ENCODE measurements around the gene SMIM44. TPM values are rescaled to one million over a fixed set of nuclear protein-coding genes. Genes with fewer than 3 reads are reported as not detected.

Gene SMIM44
- total RNA-seq, 5 donors from 2014 or later (not counting 1 experiment from before 2014, with no cell fraction given) = not detected

- ChIA-PET CTCF (no interaction called here), POLR2A (no interaction called here)
- 83% methylated on average over 5 of the region's 8 CpGs for WGBS (ENCODE audit: insufficient coverage)
Observed at GRCh38 chr19:3474010-3474409, 9.2 kb downstream of the SMIM44 start.

GRCh38 chr19:3471954-3472655, 11.1 kb downstream of the SMIM44 start:
- Mint-ChIP-seq H3K27me3 (peaks cover 0 to 1% of the 10 kb centered on the region in 2 donors), H3K4me3 (no peak overlapping the region), H3K4me1 (no peaks in the 10 kb centered on the region), H3K36me3 (no peaks in the 10 kb centered on the region), H3K27ac (no peak overlapping the region), H3K9me3 (no peaks in the 10 kb centered on the region)
- CTCF ChIA-PET = interaction anchor here (0.7 to 1.0 kb wide), 4 partner anchors 9 to 144 kb away, joined by 3 to 4 read pairs (median 4); no protein-coding TSS in a partner anchor
- ATAC-seq (replicated peaks in 1 of 4) = peak in 1 of 4 experiments; percentile 48
- Histone ChIP-seq H3K9me3 (no peaks in the 10 kb centered on the region), H3K27ac (ENCODE audit: low read length) (no peak overlapping the region), H3K4me3 (ENCODE audit: control insufficient read depth in 1 of 2, extremely low read depth in 1 of 2, low read length in 1 of 2) (no peak overlapping the region), H3K27me3 (replicated peaks in 1 of 2; ENCODE audit: control insufficient read depth in 2 of 2, extremely low read depth in 1 of 2, insufficient read depth in 2 of 2, low read length in 1 of 2) (peaks cover 0 to 27% of the 10 kb centered on the region in 2 experiments), H3K36me3 (ENCODE audit: control insufficient read depth in 2 of 2, extremely low read depth in 1 of 2, insufficient read depth in 1 of 2, low read length in 1 of 2) (no peaks in the 10 kb centered on the region), H3K4me1 (ENCODE audit: control insufficient read depth in 1 of 2, extremely low read depth in 1 of 2, insufficient read depth in 2 of 2, low read length in 2 of 2) (no peaks in the 10 kb centered on the region)
- DNase-seq = peak in 21 of 35 experiments; percentile 11 to 59 (median 25)
- POLR2A ChIA-PET = no interaction called here
- 62% methylated on average over 4 of the region's 24 CpGs for WGBS (ENCODE audit: insufficient coverage)

More at GRCh38 chr19:3474010-3474409, 9.2 kb downstream of the SMIM44 start:
- H3K4me1 Mint-ChIP-seq = peaks cover 9 to 13% (median 10%) of the 10 kb centered on the region in 3 donors
- no peaks in the 10 kb centered on the region for H3K9me3 ChIP-seq
- no peak overlapping the region for H3K4me3 ChIP-seq (ENCODE audit: control insufficient read depth in 1 of 2, extremely low read depth in 1 of 2, low read length in 1 of 2)
- no peak overlapping the region for H3K27ac ChIP-seq (ENCODE audit: low read length)
- peaks cover 2 to 11% of the 10 kb centered on the region in 2 experiments for H3K4me1 ChIP-seq (ENCODE audit: control insufficient read depth in 1 of 2, extremely low read depth in 1 of 2, insufficient read depth in 2 of 2, low read length in 2 of 2)
- ATAC-seq (replicated peaks in 1 of 4) = no peak
- H3K4me3 Mint-ChIP-seq = no peak overlapping the region
- no peak for DNase-seq
- H3K9me3 Mint-ChIP-seq = no peaks in the 10 kb centered on the region
- H3K27ac Mint-ChIP-seq = no peak overlapping the region
- H3K36me3 Mint-ChIP-seq = no peaks in the 10 kb centered on the region
- peaks cover 0 to 1% of the 10 kb centered on the region in 2 donors for H3K27me3 Mint-ChIP-seq
- no peaks in the 10 kb centered on the region for H3K36me3 ChIP-seq (ENCODE audit: control insufficient read depth in 2 of 2, extremely low read depth in 1 of 2, insufficient read depth in 1 of 2, low read length in 1 of 2)
- peaks cover 0 to 27% of the 10 kb centered on the region in 2 experiments for H3K27me3 ChIP-seq (replicated peaks in 1 of 2; ENCODE audit: control insufficient read depth in 2 of 2, extremely low read depth in 1 of 2, insufficient read depth in 2 of 2, low read length in 1 of 2)

- no peaks in the 10 kb centered on the region for H3K4me1 ChIP-seq (ENCODE audit: control insufficient read depth in 1 of 2, extremely low read depth in 1 of 2, insufficient read depth in 2 of 2, low read length in 2 of 2)
- H3K36me3 Mint-ChIP-seq = no peaks in the 10 kb centered on the region
- no peak overlapping the region for H3K27ac ChIP-seq (ENCODE audit: low read length)
- DNase-seq = no peak
- ChIA-PET POLR2A (no interaction called here), CTCF (no interaction called here)
- no peaks in the 10 kb centered on the region for H3K36me3 ChIP-seq (ENCODE audit: control insufficient read depth in 2 of 2, extremely low read depth in 1 of 2, insufficient read depth in 1 of 2, low read length in 1 of 2)
- peaks cover 0 to 21% of the 10 kb centered on the region in 2 experiments for H3K27me3 ChIP-seq (replicated peaks in 1 of 2; ENCODE audit: control insufficient read depth in 2 of 2, extremely low read depth in 1 of 2, insufficient read depth in 2 of 2, low read length in 1 of 2)
- 82% methylated on average over 9 of the region's 11 CpGs for WGBS (ENCODE audit: insufficient coverage)
- H3K27ac Mint-ChIP-seq = no peak overlapping the region
- H3K4me3 Mint-ChIP-seq = no peak overlapping the region
- no peaks in the 10 kb centered on the region for H3K9me3 ChIP-seq
- no peaks in the 10 kb centered on the region for H3K9me3 Mint-ChIP-seq
- no peaks in the 10 kb centered on the region for H3K4me1 Mint-ChIP-seq
- ATAC-seq (replicated peaks in 1 of 4) = no peak
- H3K4me3 ChIP-seq (ENCODE audit: control insufficient read depth in 1 of 2, extremely low read depth in 1 of 2, low read length in 1 of 2) = no peak overlapping the region
- H3K27me3 Mint-ChIP-seq = peaks cover 0 to 1% of the 10 kb centered on the region in 2 donors
Observed at GRCh38 chr19:3470500-3471128, 12.6 kb downstream of the SMIM44 start.

GRCh38 chr19:3469638-3470499, 13.4 kb downstream of the SMIM44 start:
- Mint-ChIP-seq H3K27me3 (peaks cover 0 to 1% of the 10 kb centered on the region in 2 donors), H3K9me3 (no peaks in the 10 kb centered on the region), H3K27ac (no peak overlapping the region), H3K4me1 (no peaks in the 10 kb centered on the region), H3K36me3 (no peaks in the 10 kb centered on the region), H3K4me3 (no peak overlapping the region)
- Histone ChIP-seq H3K4me1 (ENCODE audit: control insufficient read depth in 1 of 2, extremely low read depth in 1 of 2, insufficient read depth in 2 of 2, low read length in 2 of 2) (no peaks in the 10 kb centered on the region), H3K4me3 (ENCODE audit: control insufficient read depth in 1 of 2, extremely low read depth in 1 of 2, low read length in 1 of 2) (no peak overlapping the region), H3K9me3 (no peaks in the 10 kb centered on the region), H3K27me3 (replicated peaks in 1 of 2; ENCODE audit: control insufficient read depth in 2 of 2, extremely low read depth in 1 of 2, insufficient read depth in 2 of 2, low read length in 1 of 2) (peaks cover 0 to 21% of the 10 kb centered on the region in 2 experiments), H3K36me3 (ENCODE audit: control insufficient read depth in 2 of 2, extremely low read depth in 1 of 2, insufficient read depth in 1 of 2, low read length in 1 of 2) (no peaks in the 10 kb centered on the region), H3K27ac (ENCODE audit: low read length) (no peak overlapping the region)
- DNase-seq (no peak), ATAC-seq (replicated peaks in 1 of 4) (no peak)
- CTCF ChIA-PET = interaction anchor here (0.6 to 1.2 kb wide), 2 partner anchors 40 to 48 kb away, joined by 3 to 4 read pairs; no protein-coding TSS in a partner anchor
- POLR2A ChIA-PET = no interaction called here
- WGBS (ENCODE audit: insufficient coverage) = 77% methylated on average over 7 of the region's 14 CpGs

- no peaks in the 10 kb centered on the region for H3K36me3 ChIP-seq (ENCODE audit: control insufficient read depth in 2 of 2, extremely low read depth in 1 of 2, insufficient read depth in 1 of 2, low read length in 1 of 2)
- no CpG with 5 or more reads among the region's 3 CpGs for WGBS (ENCODE audit: insufficient coverage)
- H3K4me1 Mint-ChIP-seq = no peaks in the 10 kb centered on the region
- no peaks in the 10 kb centered on the region for H3K9me3 ChIP-seq
- no peak overlapping the region for H3K4me3 Mint-ChIP-seq
- no peaks in the 10 kb centered on the region for H3K4me1 ChIP-seq (ENCODE audit: control insufficient read depth in 1 of 2, extremely low read depth in 1 of 2, insufficient read depth in 2 of 2, low read length in 2 of 2)
- H3K9me3 Mint-ChIP-seq = no peaks in the 10 kb centered on the region
- no peaks in the 10 kb centered on the region for H3K36me3 Mint-ChIP-seq
- no peak overlapping the region for H3K27ac ChIP-seq (ENCODE audit: low read length)
- ChIA-PET CTCF (no interaction called here), POLR2A (no interaction called here)
- peaks cover 0 to 16% of the 10 kb centered on the region in 2 experiments for H3K27me3 ChIP-seq (replicated peaks in 1 of 2; ENCODE audit: control insufficient read depth in 2 of 2, extremely low read depth in 1 of 2, insufficient read depth in 2 of 2, low read length in 1 of 2)
- H3K4me3 ChIP-seq (ENCODE audit: control insufficient read depth in 1 of 2, extremely low read depth in 1 of 2, low read length in 1 of 2) = no peak overlapping the region
- ATAC-seq (replicated peaks in 1 of 4) (no peak), DNase-seq (no peak)
- H3K27me3 Mint-ChIP-seq = no peaks in the 10 kb centered on the region
- H3K27ac Mint-ChIP-seq = no peak overlapping the region
Observed at GRCh38 chr19:3468211-3468610, 15.0 kb downstream of the SMIM44 start.
